Suprapubic skin (tissue), 4 donors: ENCODE data around the gene REEP6.

Experiments
- CTCF ChIP-seq, 2 donors: fragments of 200-600 bp in 1 of 2; fragments of 450-650 bp in 1 of 2; sonication (generic) in 1 of 2; IDR thresholded peaks; one replicate each; pipeline ENCODE4 v1.5.1; 2016 to 2019; ENCODE audit warnings: antibody characterized with exemption in 2 of 2, mild to moderate bottlenecking in 1 of 2, moderate library complexity in 1 of 2
- EP300 ChIP-seq: sonication (generic); formaldehyde crosslinking; IDR thresholded peaks from one replicate; pipeline ENCODE4 v1.6.1; 2017; ENCODE audit warnings: antibody characterized with exemption
- POLR2A ChIP-seq, 2 donors: fragments of 450-650 bp; IDR thresholded peaks; one replicate each; pipeline ENCODE4 v1.6.1; 2017; ENCODE audit warnings: antibody characterized with exemption in 2 of 2, mild to moderate bottlenecking in 2 of 2, moderate library complexity in 2 of 2
- POLR2AphosphoS5 ChIP-seq, 3 donors: sonication (generic); formaldehyde crosslinking; IDR thresholded peaks; one replicate each; pipeline ENCODE4 v1.6.1; 2017; ENCODE audit warnings: antibody characterized with exemption in 3 of 3

- TF ChIP-seq POLR2A (IDR thresholded peaks at IDR 0.05) (no peak), CTCF (IDR thresholded peaks at IDR 0.05) (no peak), POLR2AphosphoS5 (IDR thresholded peaks at IDR 0.05) (no peak), EP300 (no peak)
These were observed 44.0 kb downstream of the REEP6 start for GRCh38 chr19:1534972-1535371.
